H54 (cell line): Measurements from ENCODE around the gene TRAPPC3.

Experiments used
- DNase-seq: peaks from one replicate; pipeline ENCODE4 v3.0.0; 2011; ENCODE audit warnings: low spot score, mixed read lengths; ENCODE audit not compliant: insufficient read length
- FAIRE-seq: peaks from 3 replicates; lab custom pipeline; 2011; peaks lifted over from hg19 to GRCh38; lab: Jason Lieb, UNC
- POLR2A ChIP-seq: IDR thresholded peaks from 2 replicates; pipeline ENCODE4 v1.6.1; 2011; ENCODE audit warnings: low read depth, mild to moderate bottlenecking, low read length

Gene TRAPPC3

GRCh38 chr1:36172983-36173382 lies 23.7 kb upstream of the TRAPPC3 start:
- TF ChIP-seq POLR2A, result no peak
- DNase-seq, result peak; percentile 98
- peak; percentile 85 for FAIRE-seq

- no peak for DNase-seq
- no peak for TF ChIP-seq POLR2A
- no peak for FAIRE-seq
Observed at GRCh38 chr1:36172017-36172747, 22.9 kb upstream of the TRAPPC3 start.

- TF ChIP-seq POLR2A, result no peak
- FAIRE-seq (no peak), DNase-seq (no peak)
Observed at GRCh38 chr1:36170643-36171412, 21.5 kb upstream of the TRAPPC3 start.

DNA sequence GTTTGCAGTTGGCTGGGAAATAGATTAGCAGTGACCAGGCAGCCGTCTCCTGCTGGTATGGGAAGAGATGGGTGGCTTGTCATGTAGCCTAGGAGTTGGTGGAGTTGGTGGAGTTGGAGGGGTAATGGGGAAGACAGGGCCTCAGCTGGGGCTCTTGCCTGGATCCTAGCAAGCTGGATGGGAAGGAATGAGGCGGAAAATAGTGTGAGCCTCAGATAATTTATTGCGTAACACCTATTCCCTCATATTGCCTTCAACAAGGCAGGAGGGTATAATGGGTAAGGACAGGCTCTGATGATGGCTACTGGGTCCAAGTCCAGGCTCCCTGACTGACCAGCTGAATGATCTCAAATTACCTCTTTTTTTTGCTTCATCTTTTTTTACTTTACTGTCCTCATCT lies 19.2 kb upstream of the TRAPPC3 start:
- TF ChIP-seq POLR2A, result no peak
- DNase-seq (no peak), FAIRE-seq (no peak)

- FAIRE-seq, result no peak
- no peak for TF ChIP-seq POLR2A
- DNase-seq, result no peak
Observed at GRCh38 chr1:36166938-36167905, 17.9 kb upstream of the TRAPPC3 start.

GRCh38 chr1:36166136-36166535 lies 16.9 kb upstream of the TRAPPC3 start:
- FAIRE-seq (no peak), DNase-seq (no peak)
- no peak for TF ChIP-seq POLR2A

DNA sequence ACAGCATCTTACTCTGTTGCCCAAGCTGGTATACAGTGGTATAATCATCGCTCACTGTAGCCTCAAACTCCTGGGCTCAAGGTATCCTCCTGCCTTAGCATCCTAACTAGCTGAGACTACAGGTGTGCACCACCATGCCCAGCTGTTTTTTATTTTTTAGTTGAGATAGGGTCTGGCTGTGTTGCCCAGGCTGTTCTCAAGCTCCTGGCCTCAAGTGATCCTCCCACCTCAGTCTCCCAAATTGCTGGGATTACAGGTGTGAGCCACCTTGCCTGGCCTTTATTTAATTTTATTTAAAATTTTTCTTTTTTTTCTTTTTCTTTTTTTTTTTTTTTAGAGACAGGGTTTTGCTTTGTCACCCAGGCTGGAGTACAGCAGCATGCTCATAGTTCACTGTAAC lies 15.9 kb upstream of the TRAPPC3 start:
- no peak for TF ChIP-seq POLR2A
- FAIRE-seq (no peak), DNase-seq (no peak)

GRCh38 chr1:36164361-36164760 lies 15.1 kb upstream of the TRAPPC3 start:
- no peak for TF ChIP-seq POLR2A
- FAIRE-seq (no peak), DNase-seq (no peak)

- TF ChIP-seq POLR2A, result no peak
- DNase-seq (no peak), FAIRE-seq (no peak)
Observed at GRCh38 chr1:36163426-36163825, 14.1 kb upstream of the TRAPPC3 start.

DNA sequence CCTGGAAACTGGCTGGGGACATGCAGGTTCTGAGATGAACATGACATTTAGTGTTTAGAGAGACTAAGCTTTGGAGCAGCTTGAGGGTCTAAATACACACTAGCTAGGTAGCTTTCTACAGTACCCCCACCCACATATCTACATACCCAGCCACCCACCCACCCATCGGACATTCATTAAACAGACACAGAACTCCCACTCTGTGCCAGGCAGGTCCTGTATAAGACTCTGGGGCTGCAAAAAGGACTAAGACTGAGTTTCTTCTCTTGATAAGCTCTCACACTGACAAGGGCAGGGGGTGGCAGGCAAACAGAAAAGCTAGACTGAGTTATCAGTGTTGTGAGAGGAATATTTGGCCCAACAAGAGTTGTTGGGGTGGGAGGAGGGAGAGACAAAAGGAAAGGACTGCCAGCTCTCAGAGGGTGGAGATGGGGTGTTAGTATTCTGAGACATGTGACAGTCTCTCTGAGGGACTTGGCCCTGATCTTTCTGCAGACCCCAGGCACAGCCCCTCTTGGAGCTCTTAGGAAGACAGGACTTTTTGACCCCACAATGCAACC lies 13.5 kb upstream of the TRAPPC3 start:
- DNase-seq (no peak), FAIRE-seq (no peak)
- no peak for TF ChIP-seq POLR2A

DNA sequence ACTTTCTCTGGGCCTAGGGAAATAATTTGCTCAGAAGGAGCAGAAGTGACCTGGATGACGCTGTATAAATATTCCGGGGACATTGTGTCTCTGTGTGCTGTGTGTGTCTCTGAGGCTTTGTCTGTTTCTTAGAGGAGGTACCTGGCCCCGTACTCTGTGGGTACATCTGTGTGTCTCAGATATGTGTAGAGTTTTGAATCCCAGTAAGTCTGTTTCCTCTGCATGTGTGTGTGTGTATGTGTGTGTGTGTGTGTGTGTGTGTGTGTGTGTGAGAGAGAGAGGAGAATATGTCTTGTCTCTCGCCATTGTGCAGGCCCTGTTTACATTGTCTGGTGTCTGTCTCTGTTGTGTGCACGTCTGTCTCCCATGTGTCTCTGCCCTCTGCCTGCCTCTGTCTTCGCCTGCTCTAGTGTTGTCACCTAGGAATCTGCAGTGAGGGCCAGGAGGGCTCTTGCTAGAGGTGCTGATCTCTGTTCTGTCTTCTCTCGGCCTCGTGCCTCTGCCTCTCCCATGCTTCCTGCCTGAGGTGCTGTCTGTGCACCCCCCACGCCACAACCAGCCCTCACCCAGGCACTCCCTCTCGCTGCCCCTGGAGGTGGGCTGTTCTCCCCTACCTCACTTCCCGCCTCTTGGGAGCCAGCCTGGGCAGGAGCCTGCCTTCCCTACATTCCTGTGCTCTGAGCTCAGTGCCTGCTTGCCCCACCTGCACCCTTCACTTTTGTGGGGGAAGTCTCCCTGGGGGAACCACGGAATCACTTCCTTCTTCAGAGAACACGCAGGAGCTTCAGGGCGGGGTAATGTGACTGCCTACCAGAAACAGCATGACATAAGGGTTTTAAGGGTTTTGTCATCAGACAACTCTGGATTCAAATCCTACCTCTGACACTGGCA lies 12.6 kb upstream of the TRAPPC3 start:
- FAIRE-seq (no peak), DNase-seq (no peak)
- no peak for TF ChIP-seq POLR2A

DNA sequence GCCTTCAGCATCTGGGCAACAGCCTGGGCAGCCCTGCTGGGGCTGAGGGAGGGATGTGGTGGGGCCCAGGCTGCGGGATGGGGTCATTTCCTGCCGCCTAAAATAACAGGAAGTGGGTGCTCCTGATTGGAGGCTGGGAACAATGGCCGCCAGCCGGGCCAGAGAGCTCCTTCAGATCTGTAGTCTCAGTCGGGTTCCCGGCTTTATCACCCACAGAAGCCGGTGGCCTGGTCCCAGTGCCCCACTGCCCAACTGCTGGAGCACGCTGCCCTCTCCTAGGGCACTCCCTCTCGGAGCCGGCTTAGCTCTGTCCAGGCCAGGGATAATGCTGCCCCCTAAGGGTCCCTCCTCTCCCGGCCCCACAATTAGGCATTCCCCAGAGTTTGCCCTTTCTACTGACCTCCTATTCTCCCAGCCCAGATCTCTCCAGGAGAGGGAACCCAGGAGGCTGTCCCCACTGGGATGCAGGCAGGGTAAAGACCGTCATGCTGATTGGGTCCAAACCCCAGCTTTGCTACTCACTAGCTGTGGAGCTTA lies 11.7 kb upstream of the TRAPPC3 start:
- no peak for FAIRE-seq

DNA sequence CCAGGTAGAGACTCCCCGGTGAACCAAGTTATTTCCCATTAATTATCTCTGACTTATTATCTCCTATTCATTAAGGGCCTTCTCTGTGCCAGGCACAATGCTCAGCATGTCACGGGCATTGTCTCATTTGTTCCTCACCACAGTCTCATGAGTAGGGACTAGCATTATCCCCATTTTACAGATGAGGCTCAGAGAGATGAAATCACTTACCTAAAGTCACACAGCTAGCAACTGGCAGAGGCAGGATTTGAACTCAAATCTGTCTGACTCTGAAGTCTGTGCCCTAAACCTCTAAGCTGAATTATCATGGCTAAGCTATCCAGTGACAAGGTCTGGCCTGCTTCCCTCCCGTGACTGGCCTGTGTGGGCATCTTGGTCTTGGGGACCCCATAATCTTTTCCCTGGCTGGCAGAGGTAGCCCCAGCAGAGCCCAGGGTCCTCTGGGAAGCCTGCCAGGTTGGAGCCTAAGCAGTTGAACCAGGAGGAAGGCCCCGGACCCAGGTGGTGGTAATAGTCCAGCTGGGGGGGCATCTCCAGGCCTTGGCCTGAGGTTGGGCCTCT lies 11.2 kb upstream of the TRAPPC3 start:
- TF ChIP-seq POLR2A, result no peak
- DNase-seq (no peak), FAIRE-seq (no peak)

More for the DNA sequence above, 11.7 kb upstream of the TRAPPC3 start:
- peak; percentile 85 for DNase-seq
- no peak for TF ChIP-seq POLR2A
